Measurements from ENCODE around the gene ARHGEF37.

The ARHGEF37 gene

DNA sequence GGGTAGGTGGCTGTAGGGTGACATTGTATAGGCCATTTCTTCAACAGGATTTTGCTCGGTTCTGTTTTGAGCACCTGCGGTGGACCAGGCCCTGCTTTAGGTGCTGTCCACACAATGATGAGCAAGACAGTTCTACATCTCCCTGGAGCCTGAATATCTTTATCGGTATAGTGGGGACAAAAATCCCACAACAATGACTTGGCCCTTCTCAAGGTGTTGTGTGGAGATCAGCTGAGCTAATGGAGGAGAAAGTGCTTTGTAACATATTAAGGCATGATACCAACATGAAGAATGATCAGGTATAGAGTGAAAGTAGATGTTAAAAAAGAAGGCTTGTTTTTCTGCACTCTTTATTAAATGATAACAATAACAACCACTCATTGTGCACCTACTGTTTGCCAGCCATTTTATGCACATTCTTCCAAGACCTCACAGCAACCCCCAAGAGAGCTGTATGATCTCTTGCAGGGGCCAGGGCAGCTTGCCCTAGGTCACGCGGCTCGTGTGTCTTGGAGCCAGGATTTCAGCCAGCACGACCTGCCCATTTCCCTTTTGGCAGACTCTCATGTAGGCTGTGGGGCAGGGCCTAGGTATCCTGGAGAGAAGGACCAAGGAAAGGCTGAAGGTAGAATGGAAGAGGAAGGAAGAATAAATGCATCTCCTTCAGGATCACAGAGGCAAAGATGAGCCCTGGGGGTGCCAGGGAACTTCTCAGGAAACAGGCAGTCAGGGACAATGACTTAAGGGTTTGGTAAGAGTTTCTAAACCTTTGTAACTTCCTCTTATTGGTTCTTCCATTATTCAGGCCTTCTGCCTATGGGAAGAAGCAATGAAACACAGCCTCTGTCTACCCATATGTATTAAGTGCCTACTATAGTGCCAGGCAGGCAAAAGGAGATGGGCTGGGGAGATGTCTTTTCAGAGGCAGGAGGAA lies 98.8 kb downstream of the ARHGEF37 start:
- DNase-seq: no peak

- DNase-seq: no peak
These were observed 99.5 kb downstream of the ARHGEF37 start for GRCh38 chr5:149680810-149681221.

DNA sequence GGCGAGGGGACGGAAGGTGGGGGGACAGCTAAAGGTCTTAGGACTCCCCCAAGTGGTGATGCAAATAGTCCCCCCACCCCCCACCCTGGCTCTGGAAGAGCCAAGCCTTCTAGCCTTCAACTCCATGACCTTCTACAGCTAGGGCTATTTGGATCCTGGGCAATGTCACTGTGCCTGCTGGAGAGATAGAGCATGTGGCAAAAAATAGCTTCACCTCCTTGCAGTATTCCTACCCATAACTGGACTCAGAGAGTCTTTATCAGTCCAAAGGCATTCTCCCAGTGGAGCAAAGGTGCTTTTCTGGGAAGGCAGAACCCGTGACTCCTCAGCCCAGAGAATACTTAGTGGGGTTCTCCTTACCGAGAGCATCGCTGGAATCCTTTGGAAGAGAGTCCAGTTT lies 100.0 kb downstream of the ARHGEF37 start:
- no peak for DNase-seq

- no peak for DNase-seq
These were observed 100.6 kb downstream of the ARHGEF37 start for GRCh38 chr5:149681922-149682321.

GRCh38 chr5:149682532-149683075 lies 101.3 kb downstream of the ARHGEF37 start:
- no peak for DNase-seq

DNA sequence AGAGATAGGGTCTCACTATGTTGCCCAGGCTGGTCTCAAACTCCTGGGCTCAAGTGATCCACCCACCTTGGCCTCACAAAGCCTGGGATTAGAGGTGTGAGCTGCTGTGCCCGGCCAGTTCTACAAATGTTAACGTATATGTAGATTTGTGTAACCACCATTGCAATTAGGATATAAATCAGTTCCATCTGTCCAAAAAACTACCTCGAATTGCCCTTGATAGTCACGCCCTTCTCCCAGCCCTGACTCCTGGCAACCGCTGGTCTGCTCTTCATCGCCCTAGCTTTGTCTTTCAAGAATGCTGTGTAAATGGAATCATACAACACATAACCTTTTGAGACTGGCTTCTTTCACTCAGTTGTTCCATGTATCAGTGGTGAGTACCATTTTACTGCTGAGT lies 102.7 kb downstream of the ARHGEF37 start:
- no peak for DNase-seq

- no peak for DNase-seq
These were observed 103.1 kb downstream of the ARHGEF37 start for GRCh38 chr5:149684371-149684770.

Data from T1000 (cell line).